Progenitor cell of endocrine pancreas (in vitro differentiated cells): Measurements from ENCODE around the gene HRH3. TPM values are rescaled to one million over a fixed set of nuclear protein-coding genes. Genes with fewer than 3 reads are reported as not detected.

Experiments
- DNase-seq: peaks from one replicate; pipeline ENCODE4 v3.0.0; 2021; ENCODE audit warnings: low spot score; ENCODE audit not compliant: unreplicated experiment
- H3K27ac Mint-ChIP-seq: 2 replicates; pipeline ENCODE4 v1.8.0; 2021; ENCODE audit warnings: mild to moderate bottlenecking, moderate library complexity, mixed read lengths
- H3K27me3 Mint-ChIP-seq: 2 replicates; pipeline ENCODE4 v1.8.0; 2021; ENCODE audit warnings: mixed read lengths
- H3K36me3 Mint-ChIP-seq: 2 replicates; pipeline ENCODE4 v1.8.0; 2022; ENCODE audit warnings: mixed read lengths; ENCODE audit not compliant: insufficient read depth
- H3K4me1 Mint-ChIP-seq: 2 replicates; pipeline ENCODE4 v1.8.0; 2021; ENCODE audit warnings: low read depth, mixed read lengths
- H3K4me3 Mint-ChIP-seq: 2 replicates; pipeline ENCODE4 v1.8.0; 2021; ENCODE audit warnings: low read depth, mild to moderate bottlenecking, moderate library complexity, mixed read lengths
- H3K9me3 Mint-ChIP-seq: 2 replicates; pipeline ENCODE4 v1.8.0; 2021; ENCODE audit warnings: low read depth, mixed read lengths
- CTCF ChIP-seq: fragments of 200-600 bp; sonication (generic); IDR thresholded peaks from one replicate; pipeline ENCODE4 v1.5.0; 2021; ENCODE audit warnings: antibody characterized with exemption, mild to moderate bottlenecking; ENCODE audit not compliant: unreplicated experiment
- total RNA-seq: library from RNA; stranded (reverse); gene quantifications from 2 replicates; pipeline ENCODE4 v1.2.1, GENCODE V29; 2021

HRH3 gene
- total RNA-seq, 1 donor from 2014 or later, result 0.10 TPM

- no peak for DNase-seq
- Mint-ChIP-seq H3K4me1 (no peaks in the 10 kb centered on the region), H3K36me3 (peaks cover 20% of the 10 kb centered on the region), H3K9me3 (no peaks in the 10 kb centered on the region), H3K4me3 (no peak overlapping the region), H3K27ac (peak overlapping the region; percentile 79), H3K27me3 (no peaks in the 10 kb centered on the region)
- TF ChIP-seq CTCF, result no peak
Measured at GRCh38 chr20:62195736-62196135, 24.3 kb downstream of the HRH3 start.

DNA sequence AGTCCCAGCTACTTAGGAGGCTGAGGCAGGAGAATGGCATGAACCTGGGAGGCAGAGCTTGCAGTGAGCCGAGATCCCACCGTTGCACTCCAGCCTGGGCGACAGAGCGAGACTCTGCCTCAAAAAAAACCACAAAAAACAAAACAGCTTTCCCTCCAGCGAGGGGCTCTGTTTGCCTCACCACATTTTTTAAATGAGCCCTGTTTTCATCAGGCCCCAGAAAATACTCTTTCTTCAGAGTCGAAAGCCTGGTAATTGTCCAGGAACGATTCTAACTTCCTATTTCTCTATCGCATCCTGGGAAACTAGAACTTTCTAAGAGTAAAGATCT, 25.0 kb downstream of the HRH3 start:
- peaks cover 14% of the 10 kb centered on the region for H3K36me3 Mint-ChIP-seq
- H3K4me1 Mint-ChIP-seq, result no peaks in the 10 kb centered on the region
- DNase-seq, result no peak
- H3K4me3 Mint-ChIP-seq, result no peak overlapping the region
- no peaks in the 10 kb centered on the region for H3K9me3 Mint-ChIP-seq
- no peak for TF ChIP-seq CTCF
- H3K27me3 Mint-ChIP-seq, result no peaks in the 10 kb centered on the region
- H3K27ac Mint-ChIP-seq, result no peak overlapping the region

DNA sequence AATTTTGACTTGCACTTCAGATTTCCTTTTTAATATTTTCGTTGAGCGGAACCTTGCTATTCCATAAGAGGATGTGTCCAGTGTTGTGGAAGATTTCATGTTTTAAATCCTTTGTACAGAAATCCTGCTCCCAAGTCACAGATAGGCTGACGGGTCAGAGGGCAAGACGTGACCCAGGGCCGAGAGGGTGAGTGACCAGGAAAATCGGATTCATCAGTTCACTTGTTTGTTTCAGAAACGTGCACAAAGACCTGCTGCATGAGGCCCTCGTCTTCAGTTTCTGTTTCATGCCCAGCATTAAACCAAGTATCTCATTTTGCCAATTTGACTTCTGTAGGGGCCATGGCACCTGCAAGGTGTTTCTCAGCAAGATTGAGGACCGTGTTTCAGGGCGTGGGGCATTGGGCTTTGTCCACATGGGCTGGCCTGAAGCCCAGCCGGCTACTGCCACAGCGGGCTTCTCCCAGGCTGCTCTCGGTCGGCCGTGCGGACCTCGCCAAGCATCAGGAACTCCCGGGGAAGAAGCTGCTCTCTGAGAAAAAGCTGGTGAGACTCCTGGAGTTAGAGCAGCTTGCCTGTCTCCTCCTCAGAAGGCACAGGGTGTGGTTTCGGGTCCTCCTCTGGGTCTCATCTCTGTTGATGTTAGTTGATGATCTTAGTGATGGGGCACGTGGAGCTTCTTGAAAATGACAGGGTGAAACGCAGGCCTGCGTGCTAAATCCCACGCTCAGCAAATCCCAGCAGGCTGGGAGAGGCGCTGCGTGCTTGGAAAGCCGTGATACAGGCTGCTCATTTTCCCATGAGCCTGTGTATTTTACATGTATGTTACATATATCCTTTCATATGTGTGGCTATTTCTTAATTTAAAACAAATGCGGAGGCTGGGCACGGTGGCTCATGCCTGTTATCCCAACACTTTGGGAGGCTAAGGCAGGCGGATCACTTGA, 26.7 kb downstream of the HRH3 start:
- no peaks in the 10 kb centered on the region for H3K9me3 Mint-ChIP-seq
- TF ChIP-seq CTCF, result no peak
- no peak for DNase-seq
- H3K4me1 Mint-ChIP-seq, result no peaks in the 10 kb centered on the region
- no peak overlapping the region for H3K4me3 Mint-ChIP-seq
- H3K27me3 Mint-ChIP-seq, result no peaks in the 10 kb centered on the region
- H3K27ac Mint-ChIP-seq, result no peak overlapping the region
- H3K36me3 Mint-ChIP-seq, result peaks cover 6% of the 10 kb centered on the region

GRCh38 chr20:62192635-62193034, 27.4 kb downstream of the HRH3 start:
- Mint-ChIP-seq H3K4me1 (no peaks in the 10 kb centered on the region), H3K36me3 (peaks cover 6% of the 10 kb centered on the region), H3K4me3 (no peak overlapping the region), H3K9me3 (no peaks in the 10 kb centered on the region), H3K27me3 (no peaks in the 10 kb centered on the region), H3K27ac (no peak overlapping the region)
- no peak for TF ChIP-seq CTCF
- no peak for DNase-seq

- Mint-ChIP-seq H3K4me1 (no peaks in the 10 kb centered on the region), H3K4me3 (no peak overlapping the region), H3K27ac (no peak overlapping the region), H3K27me3 (no peaks in the 10 kb centered on the region), H3K36me3 (peaks cover 6% of the 10 kb centered on the region), H3K9me3 (no peaks in the 10 kb centered on the region)
- TF ChIP-seq CTCF, result no peak
- no peak for DNase-seq
Measured at GRCh38 chr20:62191781-62192559, 28.1 kb downstream of the HRH3 start.
